ENCODE measurements around the gene RTN3.
"Not testable (repeated sequence)": the region's sequence is repeated elsewhere in the genome, so short reads cannot be mapped to it uniquely, and the experiment has no call there.

The RTN3 gene

GRCh38 chr11:63681321-63682065, at the start of gene RTN3:
Gene RTN3 (plus strand): TSS chr11:63681500. CDS start chr11:63681637, 137 bp downstream.
- peak; percentile 97 for DNase-seq

GRCh38 chr11:63635762-63636465, 45.4 kb upstream of the RTN3 start:
- DNase-seq: peak; percentile 51

GRCh38 chr11:63638436-63638835, 42.9 kb upstream of the RTN3 start:
- DNase-seq: not testable (repeated sequence)

GRCh38 chr11:63639199-63639832, 42.0 kb upstream of the RTN3 start:
- DNase-seq: peak; percentile 37

- DNase-seq: no peak
Observed at GRCh38 chr11:63641727-63642126, 39.6 kb upstream of the RTN3 start.

GRCh38 chr11:63643205-63643604, 38.1 kb upstream of the RTN3 start:
- DNase-seq: no peak

GRCh38 chr11:63652671-63653070, 28.6 kb upstream of the RTN3 start:
- no peak for DNase-seq

GRCh38 chr11:63660972-63661371, 20.3 kb upstream of the RTN3 start:
- no peak for DNase-seq

- DNase-seq: no peak
Observed at GRCh38 chr11:63663809-63664208, 17.5 kb upstream of the RTN3 start.

- DNase-seq: no peak
Observed at GRCh38 chr11:63666874-63667273, 14.4 kb upstream of the RTN3 start.

- no peak for DNase-seq
Observed at GRCh38 chr11:63667995-63668795, 13.1 kb upstream of the RTN3 start.

- no peak for DNase-seq
Observed at GRCh38 chr11:63670096-63670432, 11.2 kb upstream of the RTN3 start.

- DNase-seq: peak; percentile 21
Observed at GRCh38 chr11:63670433-63671321, 10.6 kb upstream of the RTN3 start.

- peak; percentile 88 for DNase-seq
Observed at GRCh38 chr11:63671322-63672155, 9.8 kb upstream of the RTN3 start, which contains the start of gene ATL3. Gene ATL3 (minus strand): TSS chr11:63671376. CDS start chr11:63671335, 41 bp downstream.

- DNase-seq: no peak
Observed at GRCh38 chr11:63672156-63672463, 9.2 kb upstream of the RTN3 start.

GRCh38 chr11:63672936-63673539, 8.3 kb upstream of the RTN3 start:
- DNase-seq: no peak

GRCh38 chr11:63673579-63673978, 7.7 kb upstream of the RTN3 start:
- DNase-seq: no peak

GRCh38 chr11:63680834-63681320, 423 bp upstream of the RTN3 start:
- DNase-seq: no peak

- DNase-seq: peak; percentile 72
Observed at GRCh38 chr11:63682066-63683021, 1.0 kb downstream of the RTN3 start.

Data from NCI-H1105 treated with DMSO at 0.1 percent for 48 hours (cell line).